ENCODE results near the gene CLEC18A.

DNA sequence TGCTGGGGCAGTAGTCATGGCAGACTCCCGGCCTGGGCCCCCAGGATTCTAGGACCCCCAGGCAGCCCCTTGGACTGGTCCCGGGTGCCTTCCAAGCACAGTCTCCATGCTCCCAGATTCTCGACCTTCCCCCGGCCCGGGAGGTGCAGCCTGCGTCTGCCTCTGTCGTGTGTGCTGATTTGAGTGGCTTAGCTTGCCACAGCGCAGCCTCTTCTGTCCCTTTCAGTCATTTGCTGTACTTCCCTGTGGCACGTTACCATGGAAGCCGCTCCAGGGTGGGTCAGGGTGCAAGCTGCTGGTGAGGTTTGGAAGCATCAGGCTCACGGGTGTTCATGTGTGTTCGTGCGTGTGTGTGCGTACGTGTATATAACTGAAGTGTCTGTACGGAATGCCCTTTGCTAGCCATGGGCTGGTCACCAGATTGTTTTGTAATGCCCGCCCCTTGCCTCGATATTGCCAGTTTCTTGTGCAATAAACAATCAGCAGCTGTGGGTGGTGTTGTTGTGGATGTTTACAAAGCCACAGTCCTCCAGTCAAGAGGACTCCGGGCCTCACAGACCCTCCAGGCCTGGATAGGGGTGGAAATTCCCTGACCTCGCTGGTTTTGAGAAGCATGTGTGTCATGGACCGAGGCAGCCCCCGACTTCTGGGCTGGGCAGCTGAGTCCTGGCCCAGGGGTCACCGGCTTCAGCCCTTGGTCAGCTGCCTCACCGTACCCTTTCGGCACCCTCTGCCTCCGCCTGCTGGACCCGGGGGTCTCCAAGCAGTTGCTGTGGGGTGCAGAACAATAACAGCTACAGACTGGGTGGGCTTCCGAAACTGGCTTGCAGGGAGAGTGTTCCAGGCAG lies 9.7 kb upstream of the CLEC18A start:
- TF ChIP-seq RBBP5 (IDR thresholded peaks at IDR 0.05; ENCODE audit: borderline replicate concordance, low read depth, low read length) (no peak), CEBPB (IDR thresholded peaks at IDR 0.05; ENCODE audit: low read depth, low read length) (no peak), POLR2A (IDR thresholded peaks at IDR 0.05; ENCODE audit: control extremely low read depth in 1 of 2, low read depth in 2 of 2, low read length in 2 of 2) (no peak), CHD1 (IDR thresholded peaks at IDR 0.05; ENCODE audit: low read depth, low read length) (no peak), SAP30 (IDR thresholded peaks at IDR 0.05; ENCODE audit: insufficient read depth, insufficient replicate concordance, low read length) (no peak), TCF12 (IDR thresholded peaks at IDR 0.05; ENCODE audit: low read depth, low read length) (no peak), SIX5 (IDR thresholded peaks at IDR 0.05; ENCODE audit: low read depth, low read length) (no peak), SUZ12 (IDR thresholded peaks at IDR 0.05; ENCODE audit: low read length) (no peak), SIN3A (conservative IDR thresholded peaks at IDR 0.05 in 1 of 2, IDR thresholded peaks at IDR 0.05 in 1 of 2; ENCODE audit: low read depth in 1 of 2, low read length in 2 of 2) (no peak), EZH2 (IDR thresholded peaks at IDR 0.05; ENCODE audit: low read depth, low read length, severe bottlenecking) (no peak)
- TF ChIP-seq, protein P1, sequence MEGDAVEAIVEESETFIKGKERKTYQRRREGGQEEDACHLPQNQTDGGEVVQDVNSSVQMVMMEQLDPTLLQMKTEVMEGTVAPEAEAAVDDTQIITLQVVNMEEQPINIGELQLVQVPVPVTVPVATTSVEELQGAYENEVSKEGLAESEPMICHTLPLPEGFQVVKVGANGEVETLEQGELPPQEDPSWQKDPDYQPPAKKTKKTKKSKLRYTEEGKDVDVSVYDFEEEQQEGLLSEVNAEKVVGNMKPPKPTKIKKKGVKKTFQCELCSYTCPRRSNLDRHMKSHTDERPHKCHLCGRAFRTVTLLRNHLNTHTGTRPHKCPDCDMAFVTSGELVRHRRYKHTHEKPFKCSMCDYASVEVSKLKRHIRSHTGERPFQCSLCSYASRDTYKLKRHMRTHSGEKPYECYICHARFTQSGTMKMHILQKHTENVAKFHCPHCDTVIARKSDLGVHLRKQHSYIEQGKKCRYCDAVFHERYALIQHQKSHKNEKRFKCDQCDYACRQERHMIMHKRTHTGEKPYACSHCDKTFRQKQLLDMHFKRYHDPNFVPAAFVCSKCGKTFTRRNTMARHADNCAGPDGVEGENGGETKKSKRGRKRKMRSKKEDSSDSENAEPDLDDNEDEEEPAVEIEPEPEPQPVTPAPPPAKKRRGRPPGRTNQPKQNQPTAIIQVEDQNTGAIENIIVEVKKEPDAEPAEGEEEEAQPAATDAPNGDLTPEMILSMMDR (IDR thresholded peaks at IDR 0.05; ENCODE audit: control extremely low read depth in 1 of 3, insufficient read depth in 1 of 3, low read depth in 1 of 3, low read length in 3 of 3) = no peak
- TF ChIP-seq, protein P2, sequence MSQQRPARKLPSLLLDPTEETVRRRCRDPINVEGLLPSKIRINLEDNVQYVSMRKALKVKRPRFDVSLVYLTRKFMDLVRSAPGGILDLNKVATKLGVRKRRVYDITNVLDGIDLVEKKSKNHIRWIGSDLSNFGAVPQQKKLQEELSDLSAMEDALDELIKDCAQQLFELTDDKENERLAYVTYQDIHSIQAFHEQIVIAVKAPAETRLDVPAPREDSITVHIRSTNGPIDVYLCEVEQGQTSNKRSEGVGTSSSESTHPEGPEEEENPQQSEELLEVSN (IDR thresholded peaks at IDR 0.05) = no peak

Measured in H1 (cell line).